Measurements from ENCODE around the gene SLC12A8.

Gene SLC12A8

GRCh38 chr3:125214738-125215137 is 2.2 kb upstream of the SLC12A8 start:
- DNase-seq (ENCODE audit: low read depth): no peak

- no peak for DNase-seq (ENCODE audit: low read depth)
Observed at GRCh38 chr3:125213946-125214542, 1.5 kb upstream of the SLC12A8 start.

- DNase-seq (ENCODE audit: low read depth): no peak
Observed at GRCh38 chr3:125213364-125213755, 812 bp upstream of the SLC12A8 start.

GRCh38 chr3:125212091-125212508 is 448 bp downstream of the SLC12A8 start:
- no peak for DNase-seq (ENCODE audit: low read depth)

- DNase-seq (ENCODE audit: low read depth): no peak
Observed at GRCh38 chr3:125211523-125212090, 941 bp downstream of the SLC12A8 start.

- no peak for DNase-seq (ENCODE audit: low read depth)
Observed at GRCh38 chr3:125207949-125208568, 4.5 kb downstream of the SLC12A8 start.

- no peak for DNase-seq (ENCODE audit: low read depth)
Observed at GRCh38 chr3:125207507-125207906, 5.0 kb downstream of the SLC12A8 start.

GRCh38 chr3:125206934-125207333 is 5.6 kb downstream of the SLC12A8 start:
- DNase-seq (ENCODE audit: low read depth): no peak

- no peak for DNase-seq (ENCODE audit: low read depth)
Observed at GRCh38 chr3:125203731-125204130, 8.8 kb downstream of the SLC12A8 start.

- no peak for DNase-seq (ENCODE audit: low read depth)
Observed at GRCh38 chr3:125202197-125202596, 10.4 kb downstream of the SLC12A8 start.

GRCh38 chr3:125200731-125201139 is 11.8 kb downstream of the SLC12A8 start:
- no peak for DNase-seq (ENCODE audit: low read depth)

- DNase-seq (ENCODE audit: low read depth): no peak
Observed at GRCh38 chr3:125194849-125195601, 17.5 kb downstream of the SLC12A8 start.

- no peak for DNase-seq (ENCODE audit: low read depth)
Observed at GRCh38 chr3:125194061-125194848, 18.3 kb downstream of the SLC12A8 start.

GRCh38 chr3:125192190-125193035 is 20.1 kb downstream of the SLC12A8 start:
- no peak for DNase-seq (ENCODE audit: low read depth)

- no peak for DNase-seq (ENCODE audit: low read depth)
Observed at GRCh38 chr3:125191730-125192129, 20.8 kb downstream of the SLC12A8 start.

- no peak for DNase-seq (ENCODE audit: low read depth)
Observed at GRCh38 chr3:125191256-125191655, 21.3 kb downstream of the SLC12A8 start.

GRCh38 chr3:125190786-125191185 is 21.8 kb downstream of the SLC12A8 start:
- DNase-seq (ENCODE audit: low read depth): no peak

- no peak for DNase-seq (ENCODE audit: low read depth)
Observed at GRCh38 chr3:125189378-125190165, 23.0 kb downstream of the SLC12A8 start.

- DNase-seq (ENCODE audit: low read depth): no peak
Observed at GRCh38 chr3:125188955-125189354, 23.6 kb downstream of the SLC12A8 start.

- no peak for DNase-seq (ENCODE audit: low read depth)
Observed at GRCh38 chr3:125187599-125187910, 25.0 kb downstream of the SLC12A8 start.
